Esophagus (tissue), 2 donors: ENCODE measurements around the gene MAPK12. TPM values are rescaled to one million over a fixed set of nuclear protein-coding genes. Genes with fewer than 3 reads are reported as not detected.

Experiments
- H3K27ac ChIP-seq, 2 donors: one replicate each; pipeline ENCODE4 v1.5.1; 2013; ENCODE audit warnings: low read depth in 2 of 2, mild to moderate bottlenecking in 2 of 2, inconsistent platforms in 1 of 2, low read length in 1 of 2, moderate library complexity in 1 of 2
- H3K27me3 ChIP-seq, 2 donors: one replicate each; pipeline ENCODE4 v1.6.1; 2013; ENCODE audit warnings: low read length in 2 of 2, control low read depth in 1 of 2, mild to moderate bottlenecking in 1 of 2; ENCODE audit not compliant: insufficient read depth in 2 of 2, control insufficient read depth in 1 of 2
- H3K36me3 ChIP-seq, 2 donors: one replicate each; pipeline ENCODE4 v1.6.1; 2013; ENCODE audit warnings: low read length in 1 of 2; ENCODE audit not compliant: control insufficient read depth in 2 of 2, insufficient read depth in 2 of 2
- H3K4me1 ChIP-seq, 2 donors: one replicate each; pipeline ENCODE4 v1.6.1; 2013; ENCODE audit warnings: low read length in 1 of 2; ENCODE audit not compliant: control insufficient read depth in 2 of 2, insufficient read depth in 2 of 2
- H3K4me3 ChIP-seq, 2 donors: one replicate each; pipeline ENCODE4 v1.5.1; 2013; ENCODE audit warnings: low read length in 2 of 2, mild to moderate bottlenecking in 2 of 2, low read depth in 1 of 2, moderate library complexity in 1 of 2
- H3K9me3 ChIP-seq, 2 donors: one replicate each; pipeline ENCODE4 v1.6.1; 2013; ENCODE audit warnings: mild to moderate bottlenecking in 2 of 2, low read depth in 1 of 2, low read length in 1 of 2, moderate library complexity in 1 of 2; ENCODE audit not compliant: control insufficient read depth in 2 of 2, insufficient read depth in 1 of 2
- WGBS, 2 donors: extraction: QIAGEN DNeasy Blood & Tissue Kit; methylation state at CpG; one replicate each; pipeline ENCODE4 v1.1.7; 2013; 5-methylcytosine and 5-hydroxymethylcytosine counted together
- polyA plus RNA-seq, 2 donors: library from polyadenylated mRNA; stranded (reverse); fragments of 200-250 nt; gene quantifications; one replicate each; pipeline ENCODE4 v1.2.3, GENCODE V29; 2013
- donor health status: healthy with polysubstance abuse.
- donor health status: Bipolar disorder and iron deficiency.

The MAPK12 gene
- polyA plus RNA-seq, 2 donors = 3.0 to 3.4 TPM

DNA sequence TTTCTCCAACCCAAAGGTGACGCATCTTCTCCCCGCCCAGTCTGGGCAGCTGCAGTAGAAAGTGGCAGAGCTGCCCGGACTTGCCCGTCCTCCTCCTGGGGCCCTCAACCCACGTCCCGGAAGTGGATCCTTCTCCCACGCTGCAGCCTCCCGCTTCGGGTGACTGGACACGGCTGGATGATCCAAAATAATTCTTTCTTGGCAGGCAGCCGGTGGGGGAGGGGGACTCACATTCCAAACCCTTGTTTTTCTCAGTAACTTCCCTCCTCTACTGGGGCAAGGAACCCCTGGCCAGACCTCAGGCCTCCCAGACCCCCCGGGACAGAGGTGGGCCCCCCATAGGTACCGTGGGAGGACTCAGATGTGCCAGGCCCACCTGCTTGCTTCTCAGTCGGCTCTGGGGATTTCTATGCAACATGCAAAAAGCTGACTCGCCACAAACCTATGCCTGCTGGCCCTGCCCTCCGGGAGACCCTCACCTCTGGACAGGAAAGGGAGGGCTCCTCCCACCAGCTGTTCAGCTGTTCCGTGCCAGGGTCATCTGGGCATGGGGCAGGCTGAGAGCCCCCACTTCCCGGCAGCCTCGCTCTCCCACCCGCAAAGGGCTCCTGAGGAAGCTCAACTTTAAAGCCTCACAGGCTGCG is 44.6 kb upstream of the MAPK12 start:
- Histone ChIP-seq H3K9me3 (no peaks in the 10 kb centered on the region), H3K36me3 (peaks cover 0 to 12% of the 10 kb centered on the region in 2 donors), H3K27ac (peak overlapping the region; percentile 92 to 98), H3K27me3 (no peaks in the 10 kb centered on the region), H3K4me1 (peaks cover 28 to 47% of the 10 kb centered on the region in 2 donors), H3K4me3 (peak overlapping the region; percentile 92 to 96)
- WGBS, 2 donors = 3% methylated on average over 20 to 21 of the region's 21 CpGs

DNA sequence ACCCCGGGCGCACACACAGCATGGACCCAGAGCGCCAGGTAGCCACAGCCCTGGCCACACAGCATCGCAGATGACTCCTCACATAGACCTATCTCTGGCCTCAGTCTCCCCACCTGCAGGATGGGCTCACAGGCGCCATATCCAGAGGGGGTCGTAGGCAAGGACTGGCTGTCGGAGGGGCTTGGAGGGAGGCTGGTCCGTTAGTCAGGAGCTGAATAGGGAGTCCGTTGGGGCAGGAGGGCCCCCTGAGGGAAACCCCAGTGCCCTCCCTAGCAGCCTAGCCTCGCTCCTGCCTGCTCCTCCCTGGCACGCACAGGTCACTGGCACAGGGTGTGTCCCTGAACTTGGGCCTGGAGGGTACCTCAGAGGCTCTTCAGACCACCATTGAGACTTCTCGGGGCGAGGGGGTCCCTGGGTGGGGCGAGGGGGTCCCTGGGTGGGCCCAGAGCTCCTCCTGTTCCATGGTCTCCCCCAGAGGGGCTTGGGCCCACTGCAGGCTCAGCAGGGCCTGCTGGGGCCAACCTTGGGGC is 44.0 kb upstream of the MAPK12 start:
- 38 to 47% methylated on average over 14 of the region's 14 CpGs for WGBS, 2 donors
- peaks cover 33 to 53% of the 10 kb centered on the region in 2 donors for H3K4me1 ChIP-seq
- peaks cover 0 to 15% of the 10 kb centered on the region in 2 donors for H3K36me3 ChIP-seq
- H3K27me3 ChIP-seq = no peaks in the 10 kb centered on the region
- H3K4me3 ChIP-seq = peak overlapping the region; percentile 92 to 96
- no peaks in the 10 kb centered on the region for H3K9me3 ChIP-seq
- H3K27ac ChIP-seq = peak overlapping the region; percentile 92 to 98

DNA sequence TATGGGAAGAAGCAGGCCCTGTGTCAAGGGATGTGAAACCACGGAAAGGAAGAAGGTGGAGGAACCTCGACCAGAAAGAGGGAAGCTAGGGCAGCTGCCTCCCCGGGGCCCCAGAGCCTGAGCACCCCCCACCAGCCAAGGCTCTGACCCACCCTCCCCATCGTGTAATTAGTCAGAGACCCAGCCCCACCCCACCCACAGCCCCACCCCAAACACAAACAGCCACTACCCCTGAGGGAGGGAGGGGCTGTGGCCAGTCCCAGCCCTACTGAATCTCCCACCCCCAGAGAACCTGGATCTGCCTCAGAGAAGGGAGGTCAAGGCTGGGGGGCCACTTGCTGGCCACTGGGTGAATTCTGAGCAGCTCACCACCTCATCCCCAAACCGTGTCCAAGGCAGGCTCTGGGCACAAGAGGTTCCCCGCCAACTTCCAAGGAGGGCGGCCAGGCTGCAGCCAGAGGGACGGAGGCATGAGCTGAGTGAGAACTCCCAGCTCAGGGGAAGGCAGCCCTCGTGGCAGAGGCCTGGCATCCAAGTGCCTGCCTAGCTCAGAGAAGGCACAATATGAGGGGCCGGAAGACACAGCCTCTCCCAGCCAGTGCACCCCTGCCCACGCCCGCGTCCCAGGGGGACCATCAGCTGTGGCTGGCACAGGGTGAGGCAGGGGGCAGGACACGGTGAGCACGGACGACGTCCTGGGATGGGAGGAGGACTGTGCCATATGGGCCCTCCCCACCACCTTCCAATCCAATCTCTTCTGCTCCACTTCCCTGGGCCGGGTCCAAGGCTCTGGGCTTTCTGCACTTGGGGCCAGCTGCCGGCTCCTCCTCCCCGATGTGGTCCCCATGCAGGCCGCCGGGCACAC is 43.3 kb upstream of the MAPK12 start:
- peak overlapping the region; percentile 92 to 98 for H3K27ac ChIP-seq
- no peaks in the 10 kb centered on the region for H3K9me3 ChIP-seq
- H3K4me3 ChIP-seq = peak overlapping the region; percentile 92 to 96
- H3K4me1 ChIP-seq = peaks cover 36 to 56% of the 10 kb centered on the region in 2 donors
- no peaks in the 10 kb centered on the region for H3K27me3 ChIP-seq
- WGBS, 2 donors = 24 to 35% methylated on average over 22 of the region's 22 CpGs
- H3K36me3 ChIP-seq = peaks cover 0 to 15% of the 10 kb centered on the region in 2 donors

DNA sequence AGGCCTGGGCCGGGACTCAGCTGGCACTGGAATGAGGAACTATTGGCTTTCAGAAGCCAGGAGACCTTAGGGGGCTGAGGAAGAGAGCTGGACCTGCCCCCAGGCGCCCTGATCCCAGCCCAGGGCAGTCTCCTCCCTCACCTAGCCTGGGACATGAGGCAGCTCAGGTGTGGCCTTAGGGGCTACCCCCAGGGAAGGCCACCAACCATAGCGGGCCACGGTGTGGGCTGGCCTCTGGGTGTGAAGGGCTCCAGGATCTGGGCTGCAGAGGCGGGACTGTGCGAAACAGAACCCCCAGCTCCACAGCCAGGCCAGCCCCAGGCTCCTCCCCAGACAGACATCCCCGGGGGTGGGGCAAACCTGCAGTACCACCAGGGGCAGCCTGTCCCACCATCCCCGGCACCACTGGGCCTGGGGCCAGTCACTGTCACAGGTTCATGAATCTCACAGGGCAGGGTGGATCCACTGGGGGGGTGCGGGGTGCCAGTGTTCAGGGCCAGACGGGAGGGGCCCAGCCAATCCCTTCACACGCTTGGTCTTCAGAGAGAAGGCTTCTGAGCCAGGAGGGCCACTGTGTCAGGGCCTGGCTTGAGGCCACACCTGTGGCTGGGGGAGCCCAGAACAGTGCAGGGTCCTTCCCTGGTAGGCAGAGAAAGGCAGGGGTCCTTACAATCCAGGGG is 42.5 kb upstream of the MAPK12 start:
- Histone ChIP-seq H3K4me3 (peak overlapping the region; percentile 24 to 96), H3K27me3 (no peaks in the 10 kb centered on the region), H3K9me3 (no peaks in the 10 kb centered on the region), H3K4me1 (peaks cover 42 to 56% of the 10 kb centered on the region in 2 donors), H3K36me3 (peaks cover 0 to 15% of the 10 kb centered on the region in 2 donors), H3K27ac (peak overlapping the region; percentile 92 to 98)
- WGBS, 2 donors = 23 to 46% methylated on average over 11 of the region's 11 CpGs

DNA sequence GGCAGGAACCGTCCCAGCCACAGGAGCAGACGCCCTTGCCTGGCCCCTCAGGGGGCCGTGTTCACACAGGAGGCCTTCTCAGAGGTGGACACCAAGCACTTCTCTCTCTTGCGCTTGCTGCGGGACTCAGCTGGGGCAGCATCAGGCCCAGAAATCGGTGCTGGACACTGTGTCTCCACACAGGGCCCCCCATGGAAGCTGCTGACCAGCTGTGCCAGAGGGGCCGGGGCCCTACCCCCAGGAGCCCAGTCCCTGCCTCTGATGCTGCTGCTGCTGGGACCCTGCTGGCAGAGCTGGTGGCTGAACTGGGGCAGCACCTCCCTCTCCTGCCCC is 42.0 kb upstream of the MAPK12 start:
- Histone ChIP-seq H3K27me3 (no peaks in the 10 kb centered on the region), H3K27ac (peak overlapping the region; percentile 92 to 98), H3K36me3 (peaks cover 0 to 18% of the 10 kb centered on the region in 2 donors), H3K4me3 (peak overlapping the region; percentile 24 to 96), H3K9me3 (no peaks in the 10 kb centered on the region), H3K4me1 (peaks cover 44 to 61% of the 10 kb centered on the region in 2 donors)
- 49 to 57% methylated on average over 7 of the region's 7 CpGs for WGBS, 2 donors

DNA sequence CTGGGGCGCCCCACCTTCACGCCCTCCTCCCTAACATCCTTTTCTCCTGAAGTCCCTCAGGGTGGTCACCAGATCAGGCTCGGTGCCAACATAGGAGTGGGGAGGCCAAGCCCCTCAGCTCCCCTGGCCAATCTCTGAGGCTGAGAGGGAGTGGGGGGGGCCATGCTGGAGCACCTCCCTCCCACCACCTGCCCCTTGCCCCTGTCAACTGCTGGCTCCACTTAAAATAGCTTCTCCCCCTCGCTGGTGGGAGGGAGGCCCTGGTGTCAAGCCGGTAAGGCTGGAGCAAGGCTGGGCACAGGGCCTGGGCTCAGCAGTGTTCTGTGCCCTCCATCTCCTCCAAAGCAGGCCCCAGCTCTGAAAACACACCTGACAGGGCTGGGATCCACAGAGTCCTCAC is 41.1 kb upstream of the MAPK12 start:
- Histone ChIP-seq H3K4me3 (peak overlapping the region; percentile 24 to 96), H3K36me3 (peaks cover 0 to 18% of the 10 kb centered on the region in 2 donors), H3K27ac (peak overlapping the region; percentile 92 to 98), H3K27me3 (no peaks in the 10 kb centered on the region), H3K4me1 (peaks cover 44 to 64% of the 10 kb centered on the region in 2 donors), H3K9me3 (no peaks in the 10 kb centered on the region)
- WGBS, 2 donors = 41 to 42% methylated on average over 5 of the region's 5 CpGs

DNA sequence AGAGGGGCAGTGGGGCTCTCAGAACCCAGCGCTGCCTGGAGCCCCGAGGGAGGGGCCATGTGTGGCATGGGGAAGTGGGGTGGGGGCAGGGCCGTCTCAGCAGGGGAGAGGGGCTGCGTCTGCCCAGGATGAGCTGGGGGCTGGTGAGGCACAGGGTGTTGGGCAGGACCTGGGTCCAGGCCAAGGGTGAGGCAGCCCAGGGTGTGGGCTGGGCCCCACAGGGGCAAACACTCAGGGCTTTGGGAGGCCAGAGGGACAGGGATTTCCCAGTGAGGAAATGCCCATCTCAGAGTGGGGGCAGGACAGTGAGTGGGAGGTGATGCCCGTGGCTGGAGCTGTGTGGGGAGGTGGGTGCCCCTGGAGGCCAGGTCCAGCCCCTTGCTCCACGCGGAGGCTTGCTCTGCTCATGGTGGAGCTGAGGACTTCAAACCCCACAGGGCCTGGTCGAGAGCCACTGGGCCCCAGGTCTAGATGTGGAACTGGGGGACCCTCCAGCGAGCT is 40.6 kb upstream of the MAPK12 start:
- Histone ChIP-seq H3K36me3 (peaks cover 0 to 18% of the 10 kb centered on the region in 2 donors), H3K27me3 (no peaks in the 10 kb centered on the region), H3K27ac (peak overlapping the region; percentile 92 to 98), H3K4me1 (peaks cover 45 to 69% of the 10 kb centered on the region in 2 donors), H3K9me3 (no peaks in the 10 kb centered on the region), H3K4me3 (peak overlapping the region; percentile 2 to 34)
- WGBS, 2 donors = 25 to 49% methylated on average over 9 of the region's 9 CpGs

DNA sequence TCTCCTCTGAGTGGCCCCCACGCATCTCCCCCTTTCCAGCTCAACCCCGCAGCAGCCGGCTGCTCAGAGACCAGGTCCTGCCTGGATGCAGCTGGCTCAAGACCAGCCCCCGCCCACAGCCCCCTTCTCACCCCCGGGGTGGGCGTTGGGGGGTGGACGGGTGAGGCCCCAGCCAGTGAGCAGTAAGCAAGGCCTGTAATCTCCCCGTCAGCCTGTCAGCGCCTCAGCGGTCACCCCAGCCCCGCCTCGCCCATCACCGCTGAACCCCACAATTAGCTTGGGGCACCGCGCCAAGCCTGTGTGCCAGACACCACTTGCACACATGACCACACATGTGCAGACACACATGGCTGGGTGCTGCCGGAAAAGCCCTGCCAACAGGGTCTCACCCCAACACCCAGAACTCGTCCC is 40.1 kb upstream of the MAPK12 start:
- 32 to 33% methylated on average over 17 of the region's 17 CpGs for WGBS, 2 donors
- Histone ChIP-seq H3K4me3 (peak overlapping the region; percentile 34 to 43), H3K27me3 (no peaks in the 10 kb centered on the region)

More for the DNA sequence above, 40.1 kb upstream of the MAPK12 start:
- peaks cover 50 to 74% of the 10 kb centered on the region in 2 donors for H3K4me1 ChIP-seq
- peak overlapping the region; percentile 92 to 98 for H3K27ac ChIP-seq
- peaks cover 0 to 21% of the 10 kb centered on the region in 2 donors for H3K36me3 ChIP-seq
- no peaks in the 10 kb centered on the region for H3K9me3 ChIP-seq
